SU-DHL-6 (cell line): ENCODE data around the gene REN.

Source experiments
- H2AFZ ChIP-seq: fragments of 200-600 bp; sonication (generic); 2 replicates; pipeline ENCODE4 v1.6.1; 2014; ENCODE audit warnings: low read depth, mild to moderate bottlenecking, moderate library complexity, mixed read lengths, antibody characterized with exemption, low read length; ENCODE audit not compliant: severe bottlenecking
- H3F3A ChIP-seq: fragments of 200-600 bp; shearing (Covaris generic); 2 replicates; pipeline ENCODE4 v1.6.0; 2016; ENCODE audit warnings: antibody characterized with exemption, mild to moderate bottlenecking; ENCODE audit not compliant: insufficient read depth
- H3K27ac ChIP-seq: fragments of 200-600 bp; sonication (generic); 2 replicates; pipeline ENCODE4 v1.5.1; 2016; ENCODE audit warnings: low read depth, mild to moderate bottlenecking, low read length, moderate library complexity, mixed read lengths
- H3K27me3 ChIP-seq: fragments of 200-600 bp; sonication (generic), shearing (Covaris generic); 2 replicates; pipeline ENCODE4 v1.6.0; 2014; ENCODE audit warnings: mild to moderate bottlenecking, low read length
- H3K36me3 ChIP-seq: fragments of 200-600 bp; sonication (generic); 2 replicates; pipeline ENCODE4 v1.6.1; 2014; ENCODE audit warnings: mild to moderate bottlenecking, low read length, mixed read lengths
- H3K4me2 ChIP-seq: fragments of 300-600, 200-600 bp; shearing (Covaris generic), sonication (generic); 2 replicates; pipeline ENCODE4 v1.6.0; 2014; ENCODE audit warnings: low read length, low read depth, mild to moderate bottlenecking; ENCODE audit not compliant: poor library complexity, severe bottlenecking
- H3K4me3 ChIP-seq: fragments of 200-600 bp; sonication (generic); 2 replicates; pipeline ENCODE4 v1.5.1; 2014; ENCODE audit warnings: antibody characterized with exemption, low read length, mild to moderate bottlenecking, mixed read lengths; ENCODE audit not compliant: insufficient read depth, poor library complexity, severe bottlenecking
- H3K79me2 ChIP-seq: fragments of 200-600 bp; sonication (generic); 2 replicates; pipeline ENCODE4 v1.6.1; 2014; ENCODE audit warnings: mild to moderate bottlenecking, low read length, moderate library complexity; ENCODE audit not compliant: insufficient read depth
- H3K9ac ChIP-seq: fragments of 200-600 bp; sonication (generic); 2 replicates; pipeline ENCODE4 v1.7.0; 2014; ENCODE audit warnings: mild to moderate bottlenecking, low read length
- H3K9me2 ChIP-seq: fragments of 200-600 bp; sonication (generic); replicated peaks from 2 replicates; pipeline ENCODE4 v1.6.1; 2014; ENCODE audit warnings: low read length; ENCODE audit not compliant: insufficient read depth
- H3K9me3 ChIP-seq: fragments of 200-600 bp; sonication (generic); 2 replicates; pipeline ENCODE4 v1.6.1; 2014; ENCODE audit warnings: low read length, mixed read lengths; ENCODE audit not compliant: insufficient read depth
- H4K20me1 ChIP-seq: fragments of 200-600 bp; sonication (generic); 2 replicates; pipeline ENCODE4 v1.6.1; 2014; ENCODE audit warnings: low read depth, mild to moderate bottlenecking, antibody characterized with exemption, low read length, moderate library complexity, mixed read lengths
- CTCF ChIP-seq: fragments of 200-600 bp; sonication (generic); IDR thresholded peaks from one replicate; pipeline ENCODE4 v1.5.1; 2017; ENCODE audit warnings: antibody characterized with exemption, mild to moderate bottlenecking, low read length, moderate library complexity; ENCODE audit not compliant: insufficient read depth, poor library complexity, severe bottlenecking
- EZH2phosphoT487 ChIP-seq: fragments of 200-600 bp; sonication (generic), shearing (Covaris generic); conservative IDR thresholded peaks from 2 replicates; pipeline ENCODE4 v1.6.1; 2018; ENCODE audit warnings: mild to moderate bottlenecking, antibody characterized with exemption, low read length, moderate library complexity, mixed read lengths

REN gene

GRCh38 chr1:204204944-204205343 lies 38.8 kb upstream of the REN start:
- Histone ChIP-seq H3K79me2 (no peaks in the 10 kb centered on the region), H2AFZ (no peak overlapping the region), H4K20me1 (no peaks in the 10 kb centered on the region), H3K9ac (no peak overlapping the region), H3K27ac (no peak overlapping the region), H3K36me3 (no peaks in the 10 kb centered on the region), H3K9me3 (no peaks in the 10 kb centered on the region), H3K9me2 (no peaks in the 10 kb centered on the region), H3F3A (no peaks in the 10 kb centered on the region), H3K4me3 (no peak overlapping the region), H3K27me3 (no peaks in the 10 kb centered on the region), H3K4me2 (no peak overlapping the region)
- no peak for TF ChIP-seq EZH2phosphoT487
- TF ChIP-seq CTCF: no peak

- Histone ChIP-seq H4K20me1 (no peaks in the 10 kb centered on the region), H3F3A (no peaks in the 10 kb centered on the region), H3K36me3 (no peaks in the 10 kb centered on the region), H3K27me3 (no peaks in the 10 kb centered on the region), H3K27ac (no peak overlapping the region), H3K4me2 (no peak overlapping the region), H3K9ac (no peak overlapping the region), H3K9me3 (no peaks in the 10 kb centered on the region), H3K79me2 (no peaks in the 10 kb centered on the region), H3K4me3 (no peak overlapping the region), H2AFZ (no peak overlapping the region), H3K9me2 (no peaks in the 10 kb centered on the region)
- TF ChIP-seq CTCF: no peak
- no peak for TF ChIP-seq EZH2phosphoT487
Observed at GRCh38 chr1:204203206-204203767, 37.1 kb upstream of the REN start.

GRCh38 chr1:204202481-204202880 lies 36.3 kb upstream of the REN start:
- no peak for TF ChIP-seq CTCF
- TF ChIP-seq EZH2phosphoT487: no peak
- no peaks in the 10 kb centered on the region for H3F3A ChIP-seq
- H3K79me2 ChIP-seq: no peaks in the 10 kb centered on the region
- H3K9ac ChIP-seq: no peak overlapping the region
- H2AFZ ChIP-seq: no peak overlapping the region
- no peak overlapping the region for H3K27ac ChIP-seq
- H3K9me2 ChIP-seq: no peaks in the 10 kb centered on the region
- no peak overlapping the region for H3K4me3 ChIP-seq
- no peaks in the 10 kb centered on the region for H4K20me1 ChIP-seq
- no peak overlapping the region for H3K4me2 ChIP-seq
- H3K27me3 ChIP-seq: no peaks in the 10 kb centered on the region
- no peaks in the 10 kb centered on the region for H3K36me3 ChIP-seq
- no peaks in the 10 kb centered on the region for H3K9me3 ChIP-seq
